LNCaP clone FGC (cell line): Measurements from ENCODE around the gene OGDH.

Source experiments
- DNase-seq: peaks from one replicate; pipeline ENCODE4 v3.0.0-alpha.2; 2011; ENCODE audit warnings: low read depth
- H3K4me3 ChIP-seq: 2 replicates; pipeline ENCODE4 v1.5.1; 2011; ENCODE audit warnings: mild to moderate bottlenecking, low read depth, low read length, control low read depth
- CTCF ChIP-seq: IDR thresholded peaks from 2 replicates; pipeline ENCODE4 v1.5.1; 2012; ENCODE audit warnings: mild to moderate bottlenecking; ENCODE audit not compliant: control insufficient read depth, insufficient read depth; ENCODE audit errors: extremely low read depth

Gene OGDH

GRCh38 chr7:44689427-44689826 lies 83.0 kb downstream of the OGDH start:
- no peak for TF ChIP-seq CTCF
- no peak overlapping the region for H3K4me3 ChIP-seq
- DNase-seq, result no peak

- H3K4me3 ChIP-seq, result no peak overlapping the region
- DNase-seq, result no peak
- no peak for TF ChIP-seq CTCF
Observed at GRCh38 chr7:44693641-44694313, 87.3 kb downstream of the OGDH start.

- no peak for DNase-seq
- TF ChIP-seq CTCF, result no peak
- H3K4me3 ChIP-seq, result no peak overlapping the region
Observed at GRCh38 chr7:44694326-44694725, 87.9 kb downstream of the OGDH start.

- H3K4me3 ChIP-seq, result no peak overlapping the region
- no peak for DNase-seq
- TF ChIP-seq CTCF, result no peak
Observed at GRCh38 chr7:44694766-44695165, 88.3 kb downstream of the OGDH start.

GRCh38 chr7:44695756-44696155 lies 89.3 kb downstream of the OGDH start:
- H3K4me3 ChIP-seq, result no peak overlapping the region
- DNase-seq, result no peak
- no peak for TF ChIP-seq CTCF

GRCh38 chr7:44696728-44697127 lies 90.3 kb downstream of the OGDH start:
- DNase-seq, result no peak
- TF ChIP-seq CTCF, result no peak
- H3K4me3 ChIP-seq, result no peak overlapping the region
